Transverse colon (tissue), 4 donors: ENCODE data around the gene SMCO1.
"Not testable (repeated sequence)": the region's sequence is repeated elsewhere in the genome, so short reads cannot be mapped to it uniquely, and the experiment has no call there.

Source experiments
- EP300 ChIP-seq: sonication (generic); formaldehyde crosslinking; IDR thresholded peaks from one replicate; pipeline ENCODE4 v1.6.1; 2017; ENCODE audit warnings: antibody characterized with exemption, low read depth
- POLR2A ChIP-seq: fragments of 450-650 bp; IDR thresholded peaks from one replicate; pipeline ENCODE4 v1.6.1; 2016; ENCODE audit warnings: antibody characterized with exemption, mild to moderate bottlenecking, moderate library complexity
- POLR2AphosphoS5 ChIP-seq, 3 donors: sonication (generic); formaldehyde crosslinking; IDR thresholded peaks; one replicate each; pipeline ENCODE4 v1.6.1; 2016; ENCODE audit warnings: antibody characterized with exemption in 3 of 3
- TF ChIP-seq, protein P1 (sequence below), 5 experiments: fragments of 200-600 bp in 3 of 5; fragments of 450-650 bp in 2 of 5; sonication (generic) in 3 of 5; IDR thresholded peaks; 1 replicate in 2 of 5; 2 replicates in 3 of 5; pipeline ENCODE4 v1.5.1; 2016 to 2017; ENCODE audit warnings: antibody characterized with exemption in 5 of 5, inconsistent platforms in 3 of 5, mild to moderate bottlenecking in 2 of 5, moderate library complexity in 1 of 5

DNA sequence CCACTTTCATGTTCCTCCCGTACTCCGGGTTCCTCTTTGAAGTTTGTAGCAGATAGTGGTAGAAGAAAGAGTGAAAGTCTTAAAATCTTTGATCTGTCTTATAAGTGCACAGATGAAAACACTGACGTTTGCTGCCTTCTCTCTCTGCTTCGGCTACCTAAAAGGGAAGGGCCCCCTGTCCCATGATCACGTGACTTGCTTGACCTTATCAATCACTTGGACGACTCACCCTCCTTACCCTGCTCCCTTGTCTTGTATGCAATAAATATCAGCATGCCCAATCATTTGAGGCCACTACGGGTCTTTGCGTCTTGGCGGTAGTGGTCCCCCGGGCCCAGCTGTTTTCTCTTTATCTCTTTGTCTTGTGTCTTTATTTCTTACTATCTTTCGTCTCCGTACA lies 6.1 kb upstream of the SMCO1 start:
- TF ChIP-seq, protein P1, sequence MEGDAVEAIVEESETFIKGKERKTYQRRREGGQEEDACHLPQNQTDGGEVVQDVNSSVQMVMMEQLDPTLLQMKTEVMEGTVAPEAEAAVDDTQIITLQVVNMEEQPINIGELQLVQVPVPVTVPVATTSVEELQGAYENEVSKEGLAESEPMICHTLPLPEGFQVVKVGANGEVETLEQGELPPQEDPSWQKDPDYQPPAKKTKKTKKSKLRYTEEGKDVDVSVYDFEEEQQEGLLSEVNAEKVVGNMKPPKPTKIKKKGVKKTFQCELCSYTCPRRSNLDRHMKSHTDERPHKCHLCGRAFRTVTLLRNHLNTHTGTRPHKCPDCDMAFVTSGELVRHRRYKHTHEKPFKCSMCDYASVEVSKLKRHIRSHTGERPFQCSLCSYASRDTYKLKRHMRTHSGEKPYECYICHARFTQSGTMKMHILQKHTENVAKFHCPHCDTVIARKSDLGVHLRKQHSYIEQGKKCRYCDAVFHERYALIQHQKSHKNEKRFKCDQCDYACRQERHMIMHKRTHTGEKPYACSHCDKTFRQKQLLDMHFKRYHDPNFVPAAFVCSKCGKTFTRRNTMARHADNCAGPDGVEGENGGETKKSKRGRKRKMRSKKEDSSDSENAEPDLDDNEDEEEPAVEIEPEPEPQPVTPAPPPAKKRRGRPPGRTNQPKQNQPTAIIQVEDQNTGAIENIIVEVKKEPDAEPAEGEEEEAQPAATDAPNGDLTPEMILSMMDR (IDR thresholded peaks at IDR 0.05): not testable (repeated sequence)
- not testable (repeated sequence) for TF ChIP-seq POLR2A; POLR2AphosphoS5 (IDR thresholded peaks at IDR 0.05); EP300
